HG03135 (cell line): ENCODE results near the gene LIMS1.
"Not testable (repeated sequence)": the region's sequence is repeated elsewhere in the genome, so short reads cannot be mapped to it uniquely, and the experiment has no call there.

Experiments used
- ATAC-seq: cut with Tn5 transposase; IDR thresholded peaks from one replicate; pipeline ENCODE4 v1.9.1; 2021; ENCODE audit warnings: mild to moderate bottlenecking, moderate library complexity; ENCODE audit not compliant: unreplicated experiment

LIMS1 gene

DNA sequence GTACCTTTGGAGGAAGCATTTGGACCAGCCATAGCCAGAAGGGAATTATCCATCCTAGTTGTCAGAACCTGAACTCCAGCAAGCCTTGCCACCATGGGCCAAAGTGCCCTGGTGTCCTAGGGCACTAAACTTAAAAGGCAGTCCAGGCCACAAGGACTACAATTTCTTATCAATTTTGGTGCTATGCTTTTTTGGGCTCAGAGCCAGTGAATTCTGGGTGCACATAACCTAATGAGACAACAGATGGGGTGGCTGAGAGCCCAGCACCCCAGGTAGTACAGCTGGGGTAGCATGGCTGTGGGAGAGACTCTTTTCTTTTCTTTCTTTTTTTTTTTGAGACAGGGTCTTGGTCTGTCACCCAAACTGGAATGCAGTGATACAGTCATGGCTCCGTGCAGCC lies 170.6 kb downstream of the LIMS1 start:
- no peak for ATAC-seq

DNA sequence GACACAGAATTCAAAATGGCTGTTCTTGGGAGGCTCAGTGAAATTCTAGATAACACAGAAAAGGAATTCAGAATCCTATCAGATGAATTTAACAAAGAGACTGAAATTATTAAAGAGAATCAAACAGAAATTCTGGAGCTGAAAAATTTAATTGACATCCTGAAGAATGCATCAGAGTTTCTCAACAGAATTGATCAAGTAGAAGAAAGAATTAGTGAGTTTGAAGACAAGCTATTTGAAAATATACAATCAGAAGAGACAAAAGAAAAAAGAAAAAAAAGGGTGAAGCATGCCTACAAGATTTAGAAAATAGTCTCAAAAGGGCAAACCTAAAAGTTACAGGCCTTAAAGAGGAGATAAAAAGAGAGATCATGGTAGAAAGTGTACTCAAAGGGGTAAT lies 173.0 kb downstream of the LIMS1 start:
- no peak for ATAC-seq

DNA sequence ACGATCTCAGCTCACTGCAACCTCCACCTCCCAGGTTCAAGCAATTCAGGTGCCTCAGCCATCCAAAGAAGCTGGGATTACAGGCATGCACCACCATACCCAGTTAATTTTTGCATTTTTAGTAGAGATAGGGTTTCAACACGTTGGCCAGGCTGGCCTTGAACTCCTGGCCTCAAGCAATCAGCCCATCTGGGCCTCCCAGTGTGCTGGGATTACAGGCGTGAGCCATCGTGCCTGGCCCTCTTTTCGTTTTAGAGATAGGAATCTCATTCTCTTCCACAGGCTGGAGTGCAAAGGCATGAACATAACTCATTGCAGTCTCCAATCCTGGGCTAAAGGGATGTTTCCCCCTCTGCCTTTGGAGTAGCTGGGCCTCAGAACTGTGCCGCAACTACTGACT lies 182.7 kb downstream of the LIMS1 start:
- not testable (repeated sequence) for ATAC-seq

DNA sequence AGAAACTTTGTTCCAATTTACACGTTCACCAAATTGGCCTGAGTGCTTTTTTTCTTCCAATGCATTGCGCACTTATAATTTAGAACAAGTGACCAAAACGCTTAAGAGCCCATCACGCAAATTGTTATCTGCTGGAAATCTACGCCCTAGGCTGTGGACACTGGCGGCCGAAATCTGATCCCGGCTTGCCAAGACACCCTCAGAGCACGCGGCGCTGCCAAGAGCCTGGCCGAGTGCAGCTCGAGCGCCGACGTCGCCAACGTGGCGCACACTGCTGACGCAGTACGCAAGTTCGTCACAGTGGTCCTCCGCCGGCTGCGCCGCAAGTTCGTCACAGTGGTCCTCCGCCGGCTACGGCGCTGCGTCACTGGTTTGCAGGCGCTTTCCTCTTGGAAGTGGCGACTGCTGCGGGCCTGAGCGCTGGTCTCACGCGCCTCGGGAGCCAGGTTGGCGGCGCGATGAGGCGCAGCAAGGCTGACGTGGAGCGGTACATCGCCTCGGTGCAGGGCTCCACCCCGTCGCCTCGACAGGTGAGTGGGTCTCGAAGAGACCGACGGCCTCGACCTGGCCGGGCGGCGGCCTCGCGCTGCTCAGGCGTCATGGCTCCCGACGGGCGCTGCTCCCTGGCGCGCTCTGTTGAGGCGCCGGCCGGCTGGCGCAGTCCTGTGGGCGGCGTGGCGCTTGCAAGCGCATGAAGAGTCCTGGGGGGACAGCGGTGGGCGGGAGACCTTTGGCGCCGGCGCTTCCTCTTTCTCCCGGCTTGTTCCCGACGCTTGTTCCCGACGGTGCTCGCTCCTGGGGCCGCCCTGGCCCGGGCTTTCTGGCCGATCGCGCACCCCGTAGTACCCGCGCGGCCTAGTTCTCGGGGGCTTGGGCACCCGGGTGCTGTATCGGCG lies 185.1 kb downstream of the LIMS1 start, which contains the start of gene RANBP2:
Gene RANBP2 (plus strand): TSS at position 334 of the 896 bp plus-strand sequence. CDS start 125 bp downstream, at position 459.
- ATAC-seq: peak; percentile 99

DNA sequence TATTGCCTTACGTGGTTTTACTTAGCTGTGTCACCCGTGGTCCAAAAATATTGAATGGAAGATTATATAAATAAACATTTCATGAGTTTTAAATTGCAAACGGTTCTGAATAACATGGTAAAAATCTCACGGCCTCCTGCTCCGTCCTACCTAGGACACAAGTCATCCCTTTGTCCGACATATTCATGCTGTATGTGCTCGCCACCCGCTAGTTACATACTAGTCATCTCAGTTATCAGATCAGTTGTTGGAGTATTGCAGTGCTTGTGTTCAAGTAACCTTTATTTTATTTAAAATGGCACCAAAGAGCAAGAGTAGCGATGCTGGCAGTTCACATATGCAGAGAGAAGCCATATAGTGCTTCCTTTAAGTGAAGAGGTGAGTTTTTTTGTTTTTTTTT lies 191.8 kb downstream of the LIMS1 start:
- ATAC-seq: not testable (repeated sequence)

DNA sequence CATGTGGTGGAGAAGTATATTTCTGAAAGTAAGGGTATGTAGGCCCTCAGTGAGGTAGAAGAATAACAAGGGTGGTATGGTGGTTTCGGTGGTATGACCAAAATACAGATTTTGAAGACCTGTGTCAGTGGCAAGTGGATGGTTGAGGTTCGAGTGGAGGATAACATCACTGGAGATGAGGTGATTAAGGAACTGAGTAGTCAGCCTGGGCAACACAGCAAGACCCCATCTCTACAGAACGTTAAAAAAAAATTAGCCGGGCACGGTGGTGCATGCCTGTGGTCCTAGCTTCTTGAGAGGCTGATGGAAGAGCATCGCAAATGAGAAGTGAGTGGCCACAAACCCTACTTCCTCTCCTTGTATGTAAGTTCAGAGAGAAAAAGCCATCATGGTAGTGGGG lies 200.4 kb downstream of the LIMS1 start:
- ATAC-seq: not testable (repeated sequence)
